ENCODE results near the gene EIPR1. TPM values are rescaled to one million over a fixed set of nuclear protein-coding genes. Genes with fewer than 3 reads are reported as not detected.

Gene EIPR1
- total and polyA plus RNA-seq, 2 donors from 2014 or later, result 28.2 to 37.8 TPM

DNA sequence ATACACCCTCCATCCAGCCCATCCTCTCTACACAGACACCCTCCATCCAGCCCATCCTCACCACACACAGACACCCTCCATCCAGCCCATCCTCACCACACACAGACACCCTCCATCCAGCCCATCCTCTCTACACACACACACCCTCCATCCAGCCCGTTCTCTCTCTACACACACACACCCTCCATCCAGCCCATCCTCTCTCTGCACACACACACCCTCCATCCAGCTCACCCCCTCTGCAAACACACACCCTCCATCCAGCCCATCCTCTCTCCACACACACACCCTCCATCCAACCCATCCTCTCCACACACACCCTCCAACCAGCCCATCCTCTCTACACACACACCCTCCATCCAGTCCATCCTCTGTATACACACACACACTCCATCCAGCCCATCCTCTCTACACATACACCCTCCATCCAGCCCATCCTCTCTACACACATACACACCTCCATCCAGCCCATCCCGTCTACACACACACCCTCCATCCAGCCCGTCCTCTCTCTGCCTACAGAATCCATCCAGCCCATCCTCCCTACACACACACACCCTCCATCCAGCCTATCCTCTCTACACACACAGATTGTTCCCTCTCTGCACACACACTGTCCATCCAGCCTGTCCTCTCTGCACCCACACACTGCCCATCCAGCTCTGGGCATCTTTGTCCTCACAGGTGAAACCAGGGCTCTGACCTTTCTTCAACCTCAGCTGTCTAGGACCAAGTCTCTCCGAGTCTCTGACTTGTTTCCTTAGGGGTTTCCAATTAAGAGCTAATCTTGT, 81.2 kb downstream of the EIPR1 start:
- H3K27me3 ChIP-seq (ENCODE audit: control insufficient read depth, insufficient read depth, low read length), result no peaks in the 10 kb centered on the region
- DNase-seq (peak in 1 of 5 donors; percentile 16), FAIRE-seq (no peak)
- H3K9ac ChIP-seq (ENCODE audit: low read length in 3 of 3), result no peak overlapping the region
- H3K36me3 ChIP-seq (ENCODE audit: control insufficient read depth in 2 of 3, insufficient read depth in 3 of 3, low read length in 3 of 3), result no peaks in the 10 kb centered on the region
- intact Hi-C loops (cut with DNase I), result no loop called here
- no peak overlapping the region for H3K27ac ChIP-seq (ENCODE audit: low read depth in 2 of 2, low read length in 2 of 2)
- no peaks in the 10 kb centered on the region for H3K4me1 ChIP-seq (ENCODE audit: control insufficient read depth in 2 of 3, insufficient read depth in 2 of 3, low read depth in 1 of 3, low read length in 3 of 3)
- H3K9me3 ChIP-seq (ENCODE audit: control insufficient read depth in 2 of 3, insufficient read depth in 1 of 3, low read length in 3 of 3), result no peaks in the 10 kb centered on the region
- TF ChIP-seq, protein P1, sequence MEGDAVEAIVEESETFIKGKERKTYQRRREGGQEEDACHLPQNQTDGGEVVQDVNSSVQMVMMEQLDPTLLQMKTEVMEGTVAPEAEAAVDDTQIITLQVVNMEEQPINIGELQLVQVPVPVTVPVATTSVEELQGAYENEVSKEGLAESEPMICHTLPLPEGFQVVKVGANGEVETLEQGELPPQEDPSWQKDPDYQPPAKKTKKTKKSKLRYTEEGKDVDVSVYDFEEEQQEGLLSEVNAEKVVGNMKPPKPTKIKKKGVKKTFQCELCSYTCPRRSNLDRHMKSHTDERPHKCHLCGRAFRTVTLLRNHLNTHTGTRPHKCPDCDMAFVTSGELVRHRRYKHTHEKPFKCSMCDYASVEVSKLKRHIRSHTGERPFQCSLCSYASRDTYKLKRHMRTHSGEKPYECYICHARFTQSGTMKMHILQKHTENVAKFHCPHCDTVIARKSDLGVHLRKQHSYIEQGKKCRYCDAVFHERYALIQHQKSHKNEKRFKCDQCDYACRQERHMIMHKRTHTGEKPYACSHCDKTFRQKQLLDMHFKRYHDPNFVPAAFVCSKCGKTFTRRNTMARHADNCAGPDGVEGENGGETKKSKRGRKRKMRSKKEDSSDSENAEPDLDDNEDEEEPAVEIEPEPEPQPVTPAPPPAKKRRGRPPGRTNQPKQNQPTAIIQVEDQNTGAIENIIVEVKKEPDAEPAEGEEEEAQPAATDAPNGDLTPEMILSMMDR (IDR thresholded peaks at IDR 0.05; ENCODE audit: borderline replicate concordance, extremely low read depth, insufficient read depth), result no peak
- H3K4me3 ChIP-seq (ENCODE audit: low read length in 3 of 3), result no peak overlapping the region

DNA sequence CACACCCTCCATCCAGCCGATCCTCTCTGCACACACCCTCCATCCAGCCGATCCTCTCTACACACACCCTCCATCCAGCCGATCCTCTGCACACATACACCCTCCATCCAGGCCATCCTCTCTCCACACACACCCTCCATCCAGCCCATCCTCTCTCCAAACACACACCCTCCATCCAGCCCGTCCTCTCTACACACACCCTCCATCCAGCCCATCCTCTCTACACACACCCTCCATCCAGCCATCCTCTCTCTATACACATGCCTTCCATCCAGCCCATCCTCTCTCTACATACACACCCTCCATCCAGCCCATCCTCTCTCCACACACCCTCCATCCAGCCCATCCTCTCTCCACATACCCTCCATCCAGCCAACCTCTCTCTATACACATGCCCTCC, 83.1 kb downstream of the EIPR1 start:
- no peak for DNase-seq
- TF ChIP-seq, protein P1 (IDR thresholded peaks at IDR 0.05; ENCODE audit: borderline replicate concordance, extremely low read depth, insufficient read depth), result no peak

DNA sequence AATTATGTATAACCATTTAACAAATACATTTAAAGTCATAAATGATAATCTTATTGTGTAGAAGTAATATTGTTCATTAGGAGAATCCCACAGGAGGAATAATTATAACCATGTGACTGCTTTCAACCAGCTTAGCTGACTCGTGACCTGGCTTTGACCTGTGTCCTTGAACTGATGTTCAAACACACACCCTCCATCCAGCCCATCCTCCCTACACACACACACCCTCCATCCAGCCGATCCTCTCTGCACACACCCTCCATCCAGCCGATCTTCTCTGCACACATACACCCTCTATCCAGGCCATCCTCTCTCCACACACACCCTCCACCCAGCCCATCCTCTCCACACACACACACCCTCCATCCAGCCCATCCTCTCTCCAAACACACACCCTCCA, 83.5 kb downstream of the EIPR1 start:
- Histone ChIP-seq H3K9me3 (ENCODE audit: control insufficient read depth in 2 of 3, insufficient read depth in 1 of 3, low read length in 3 of 3) (no peaks in the 10 kb centered on the region), H3K4me3 (ENCODE audit: low read length in 3 of 3) (no peak overlapping the region), H3K9ac (ENCODE audit: low read length in 3 of 3) (no peak overlapping the region), H3K27me3 (ENCODE audit: control insufficient read depth, insufficient read depth, low read length) (no peaks in the 10 kb centered on the region), H3K36me3 (ENCODE audit: control insufficient read depth in 2 of 3, insufficient read depth in 3 of 3, low read length in 3 of 3) (no peaks in the 10 kb centered on the region), H3K27ac (ENCODE audit: low read depth in 2 of 2, low read length in 2 of 2) (no peak overlapping the region), H3K4me1 (ENCODE audit: control insufficient read depth in 2 of 3, insufficient read depth in 2 of 3, low read depth in 1 of 3, low read length in 3 of 3) (no peaks in the 10 kb centered on the region)
- intact Hi-C loops (cut with DNase I), result no loop called here
- peak in 1 of 5 donors; percentile 20 for DNase-seq
- no peak for FAIRE-seq
- TF ChIP-seq, protein P1 (IDR thresholded peaks at IDR 0.05; ENCODE audit: borderline replicate concordance, extremely low read depth, insufficient read depth), result no peak

More for the DNA sequence above, 83.1 kb downstream of the EIPR1 start:
- Histone ChIP-seq H3K9me3 (ENCODE audit: control insufficient read depth in 2 of 3, insufficient read depth in 1 of 3, low read length in 3 of 3) (no peaks in the 10 kb centered on the region), H3K27me3 (ENCODE audit: control insufficient read depth, insufficient read depth, low read length) (no peaks in the 10 kb centered on the region), H3K9ac (ENCODE audit: low read length in 3 of 3) (no peak overlapping the region), H3K4me1 (ENCODE audit: control insufficient read depth in 2 of 3, insufficient read depth in 2 of 3, low read depth in 1 of 3, low read length in 3 of 3) (no peaks in the 10 kb centered on the region), H3K4me3 (ENCODE audit: low read length in 3 of 3) (no peak overlapping the region), H3K36me3 (ENCODE audit: control insufficient read depth in 2 of 3, insufficient read depth in 3 of 3, low read length in 3 of 3) (no peaks in the 10 kb centered on the region), H3K27ac (ENCODE audit: low read depth in 2 of 2, low read length in 2 of 2) (no peak overlapping the region)
- FAIRE-seq, result no peak
- intact Hi-C loops (cut with DNase I), result no loop called here

Measured in kidney (tissue), 14 donors.